Limb (tissue), 2 donors: Measurements from ENCODE around the gene NKX6-1.
A peak's percentile ranks its signal among the peaks of the same experiment; 100 is the strongest.

ENCODE experiments used
- DNase-seq, 2 donors: peaks; one replicate each; pipeline ENCODE4 v3.0.0-alpha.2; 2016; ENCODE audit errors: extremely low spot score in 2 of 2

NKX6-1 gene

DNA sequence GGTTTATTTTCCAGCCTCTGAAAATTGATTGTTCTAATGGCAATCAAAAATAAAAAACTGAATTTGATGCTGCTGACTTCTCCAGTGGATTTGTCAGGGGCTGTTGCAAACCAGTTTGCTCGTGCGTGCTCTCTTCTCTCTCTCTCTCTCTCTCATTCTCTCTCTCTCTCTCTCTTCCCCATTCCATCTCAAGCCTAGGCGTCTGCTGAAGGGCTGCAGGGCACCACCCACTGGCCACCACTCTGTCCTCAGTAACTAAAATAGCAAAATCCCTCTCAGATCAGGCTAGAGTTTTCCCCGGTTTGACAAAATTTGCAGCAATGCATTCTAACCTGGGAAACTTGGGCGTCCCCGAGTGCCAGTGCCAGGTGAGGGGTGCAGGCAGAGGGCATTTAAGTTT lies 19.4 kb downstream of the NKX6-1 start:
- no peak for DNase-seq

DNA sequence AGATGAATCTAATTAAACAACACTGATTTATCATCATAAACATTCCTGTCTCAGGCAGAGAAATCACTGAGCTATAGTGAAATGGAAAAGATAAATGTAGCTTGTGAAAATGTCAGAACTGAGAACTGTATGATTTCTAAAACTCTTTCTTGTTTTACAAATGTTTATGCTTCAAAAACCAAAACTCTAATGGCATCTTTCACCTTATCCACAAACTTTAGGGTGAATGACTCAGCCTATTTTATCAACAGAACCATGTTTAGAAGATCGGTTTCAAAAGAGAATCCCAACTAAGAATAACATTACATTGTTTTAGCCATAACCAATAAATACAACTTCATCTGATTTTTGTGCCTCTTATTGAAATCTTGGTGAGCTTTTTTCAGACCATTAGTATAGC lies 21.4 kb downstream of the NKX6-1 start:
- DNase-seq: no peak

DNA sequence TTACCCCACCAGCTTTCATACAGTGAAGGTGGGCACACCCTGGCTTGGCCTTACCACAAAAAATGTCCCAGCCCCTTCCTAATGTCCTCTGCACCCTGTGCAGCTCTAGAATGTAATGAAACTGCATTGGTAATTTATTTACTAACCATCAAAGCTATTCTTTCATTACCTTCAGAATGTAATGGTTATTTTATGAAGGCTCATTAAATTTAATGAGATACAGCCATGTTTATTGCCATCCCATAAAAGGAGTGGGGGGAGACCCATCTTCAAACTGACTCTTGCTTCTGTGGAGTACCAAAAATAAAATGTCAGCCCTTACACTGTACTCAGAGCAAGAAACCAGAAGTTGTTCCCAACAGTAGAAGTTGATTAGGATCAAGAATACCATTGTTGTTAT lies 25.0 kb downstream of the NKX6-1 start:
- DNase-seq: no peak

DNA sequence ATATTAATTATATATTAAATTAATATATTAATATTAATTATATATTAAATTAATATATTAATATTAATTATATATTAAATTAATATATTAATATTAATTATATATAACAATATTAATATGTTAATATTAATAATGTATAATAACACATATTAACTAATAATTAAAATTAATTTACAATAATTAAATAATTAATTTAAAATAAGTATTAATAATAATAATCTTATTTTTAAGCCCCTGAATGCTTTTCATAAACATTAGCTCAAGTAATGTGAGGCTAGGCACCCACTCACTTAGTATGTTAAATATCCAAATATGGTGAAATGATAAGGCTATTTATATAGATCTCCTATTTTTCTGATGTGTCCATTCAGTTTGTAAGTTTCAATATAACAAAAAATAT lies 26.9 kb downstream of the NKX6-1 start:
- no peak for DNase-seq

DNA sequence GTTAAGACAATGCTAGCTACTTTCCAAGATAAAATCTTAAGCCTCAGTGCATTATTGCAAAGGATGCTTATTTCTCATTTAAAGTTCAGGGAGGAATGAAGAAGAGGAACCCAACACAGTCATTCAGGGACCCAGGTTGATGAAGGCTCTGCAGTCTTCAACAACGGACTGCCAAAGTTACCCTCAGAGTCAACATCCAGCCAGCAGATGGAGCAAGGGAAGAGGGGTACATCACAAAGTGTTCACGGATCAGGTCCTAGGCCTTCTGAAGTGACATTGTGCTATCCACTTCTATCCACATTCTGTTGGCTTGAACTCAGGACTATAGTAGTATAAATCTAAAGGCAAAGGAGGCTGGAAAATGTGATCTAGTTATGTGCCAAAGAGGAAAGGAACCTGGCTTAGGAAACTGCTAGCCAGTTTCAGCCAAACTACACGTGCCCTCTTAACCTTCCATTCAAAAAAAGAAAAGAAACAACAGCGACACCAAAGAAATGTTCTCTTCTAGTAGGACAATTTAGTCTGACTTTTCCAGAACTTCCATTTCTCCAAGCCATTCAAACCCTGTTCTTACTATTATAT lies 28.8 kb downstream of the NKX6-1 start:
- no peak for DNase-seq

DNA sequence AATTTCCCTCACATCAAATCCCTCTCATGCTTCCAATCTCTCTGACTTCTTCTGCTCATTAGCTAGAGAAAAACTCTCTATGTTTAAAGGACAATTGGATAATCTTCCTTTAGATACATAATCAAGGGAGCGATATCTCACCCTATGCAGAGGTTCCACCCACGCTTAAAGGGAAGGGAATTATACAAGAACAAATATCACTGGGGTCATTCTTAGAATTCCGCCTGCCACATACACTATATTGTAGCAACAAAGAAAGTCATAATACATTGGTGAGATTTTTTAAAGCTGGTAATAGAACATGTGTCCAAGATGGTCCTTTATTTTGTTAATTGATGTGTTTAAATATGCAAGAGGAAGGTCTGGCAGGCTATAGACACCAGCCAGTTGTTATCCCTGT lies 31.5 kb downstream of the NKX6-1 start:
- no peak for DNase-seq

DNA sequence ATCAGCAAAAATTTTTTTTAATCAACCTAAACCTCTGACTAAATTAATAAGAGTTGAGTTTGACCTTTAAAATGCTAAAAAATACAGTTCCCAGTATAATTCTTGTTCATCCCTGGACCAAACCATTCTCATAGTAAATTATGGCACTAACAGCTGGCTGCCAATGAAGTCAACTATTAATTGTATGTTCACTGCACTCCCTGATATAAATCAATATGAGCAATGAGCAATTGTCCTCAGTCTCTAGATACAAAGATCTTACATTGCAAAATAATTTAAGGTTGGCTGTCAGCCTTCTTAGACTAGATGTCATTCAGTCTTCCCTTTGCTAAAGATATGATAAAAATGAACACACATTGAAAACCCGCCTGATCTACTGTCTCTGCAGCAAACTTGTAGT lies 39.3 kb downstream of the NKX6-1 start:
- no peak for DNase-seq

DNA sequence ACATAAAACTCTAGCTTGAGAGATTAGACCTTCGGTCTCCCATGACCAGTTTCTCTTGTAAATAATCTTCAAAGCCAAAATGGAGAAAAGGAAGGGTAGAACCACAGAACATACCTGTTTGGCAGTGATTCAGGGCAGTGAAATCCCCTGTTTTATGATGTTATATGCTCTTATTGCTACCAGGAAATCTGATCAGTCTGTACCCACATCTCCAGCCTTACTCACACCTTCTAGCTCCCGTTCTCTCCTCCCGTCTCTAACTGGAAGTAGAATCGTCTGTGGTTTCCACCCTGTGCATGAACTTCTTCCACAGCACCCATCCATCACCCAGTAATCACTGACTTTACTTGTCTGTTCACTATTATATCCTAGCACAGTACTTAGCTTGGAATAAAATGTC lies 42.9 kb downstream of the NKX6-1 start:
- no peak for DNase-seq

DNA sequence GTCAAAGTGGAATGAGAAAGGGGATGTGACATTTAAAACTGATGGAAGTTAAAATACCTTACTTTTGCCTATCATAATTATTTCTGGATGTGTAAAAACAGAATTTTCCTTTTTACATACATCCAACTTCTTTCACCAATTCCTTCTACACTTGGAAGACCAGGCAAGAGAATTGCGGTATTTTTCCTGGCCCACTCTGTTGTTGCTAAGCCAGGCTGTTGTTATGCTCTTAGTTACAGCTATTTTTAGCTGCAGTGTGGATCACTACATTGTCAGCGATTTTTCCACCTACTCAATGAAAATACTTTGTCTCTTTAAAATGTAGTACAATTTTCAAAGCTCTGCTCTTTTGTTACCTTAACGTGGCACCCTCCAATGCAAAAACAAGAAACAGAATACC lies 43.4 kb downstream of the NKX6-1 start:
- peak in 1 of 2 donors; percentile 8 for DNase-seq

DNA sequence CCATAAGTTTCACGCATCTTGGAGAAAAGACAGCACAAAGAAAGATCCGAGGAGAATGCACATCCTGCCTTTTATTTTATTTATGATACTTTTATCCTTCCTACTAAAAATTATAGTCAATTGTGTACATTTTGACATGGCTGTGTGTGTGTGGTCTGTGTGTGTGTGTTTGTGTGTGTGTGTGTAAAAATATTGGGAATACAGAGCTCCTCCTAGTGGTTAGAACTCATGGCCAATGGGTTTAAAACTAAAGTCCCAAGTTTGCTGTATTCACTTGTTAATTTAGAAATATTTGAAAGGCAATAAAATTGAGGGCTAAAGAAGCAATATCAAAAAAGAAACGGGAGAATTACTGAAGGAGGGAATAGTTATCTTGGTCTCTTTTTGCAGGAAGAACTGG lies 47.5 kb downstream of the NKX6-1 start:
- no peak for DNase-seq

DNA sequence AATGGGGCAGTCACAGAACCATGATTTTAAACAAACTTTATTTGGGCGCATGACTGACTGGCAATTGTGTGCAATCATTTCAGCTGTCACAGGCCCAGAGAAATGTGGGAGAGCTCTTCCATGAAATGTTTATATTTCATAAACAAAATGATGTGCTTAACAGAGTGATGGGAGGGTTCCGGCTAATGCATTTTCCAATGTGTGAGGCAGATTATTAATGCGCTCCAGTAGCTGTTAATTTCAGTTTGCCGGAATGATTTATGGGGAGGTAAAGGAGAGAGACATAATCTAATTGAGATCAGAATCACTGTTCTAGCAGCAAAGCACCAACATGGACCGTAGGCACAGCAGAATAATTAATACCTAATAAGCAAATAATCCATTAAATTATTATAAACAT lies 55.6 kb downstream of the NKX6-1 start:
- DNase-seq: no peak

DNA sequence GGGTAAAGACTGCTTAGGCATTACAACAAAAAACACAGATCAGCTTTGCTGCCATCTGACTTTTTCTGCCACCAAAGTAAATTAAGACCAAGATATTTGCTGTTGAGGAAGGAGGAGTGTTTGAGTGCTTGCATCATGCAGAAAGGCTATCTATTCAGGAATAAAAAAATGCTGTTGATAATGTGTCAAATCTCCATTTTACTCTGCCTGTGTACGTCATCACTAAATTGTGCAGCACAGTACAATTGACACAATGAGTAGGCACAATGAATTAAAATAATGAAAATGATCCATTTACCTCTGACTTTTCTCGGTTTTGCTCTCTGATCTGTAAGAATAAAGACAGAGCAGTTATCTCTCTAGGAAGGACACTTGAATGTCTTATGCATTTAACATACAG lies 56.3 kb downstream of the NKX6-1 start:
- no peak for DNase-seq
